ENCODE measurements around the gene CFAP92. TPM values are rescaled to one million over a fixed set of nuclear protein-coding genes. Genes with fewer than 3 reads are reported as not detected.
"Not testable (repeated sequence)": the region's sequence is repeated elsewhere in the genome, so short reads cannot be mapped to it uniquely, and the experiment has no call there.

CFAP92 gene
- total RNA-seq, 1 donor from 2014 or later, result not detected

- TF ChIP-seq, protein P1, sequence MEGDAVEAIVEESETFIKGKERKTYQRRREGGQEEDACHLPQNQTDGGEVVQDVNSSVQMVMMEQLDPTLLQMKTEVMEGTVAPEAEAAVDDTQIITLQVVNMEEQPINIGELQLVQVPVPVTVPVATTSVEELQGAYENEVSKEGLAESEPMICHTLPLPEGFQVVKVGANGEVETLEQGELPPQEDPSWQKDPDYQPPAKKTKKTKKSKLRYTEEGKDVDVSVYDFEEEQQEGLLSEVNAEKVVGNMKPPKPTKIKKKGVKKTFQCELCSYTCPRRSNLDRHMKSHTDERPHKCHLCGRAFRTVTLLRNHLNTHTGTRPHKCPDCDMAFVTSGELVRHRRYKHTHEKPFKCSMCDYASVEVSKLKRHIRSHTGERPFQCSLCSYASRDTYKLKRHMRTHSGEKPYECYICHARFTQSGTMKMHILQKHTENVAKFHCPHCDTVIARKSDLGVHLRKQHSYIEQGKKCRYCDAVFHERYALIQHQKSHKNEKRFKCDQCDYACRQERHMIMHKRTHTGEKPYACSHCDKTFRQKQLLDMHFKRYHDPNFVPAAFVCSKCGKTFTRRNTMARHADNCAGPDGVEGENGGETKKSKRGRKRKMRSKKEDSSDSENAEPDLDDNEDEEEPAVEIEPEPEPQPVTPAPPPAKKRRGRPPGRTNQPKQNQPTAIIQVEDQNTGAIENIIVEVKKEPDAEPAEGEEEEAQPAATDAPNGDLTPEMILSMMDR (IDR thresholded peaks at IDR 0.05), result no peak
- Mint-ChIP-seq H3K27me3 (ENCODE audit: low read depth) (peaks cover 27% of the 10 kb centered on the region), H3K27ac (ENCODE audit: unreplicated experiment) (no peak overlapping the region), H3K36me3 (ENCODE audit: low read depth) (no peaks in the 10 kb centered on the region), H3K4me1 (ENCODE audit: low read depth) (no peaks in the 10 kb centered on the region), H3K4me3 (ENCODE audit: unreplicated experiment) (no peak overlapping the region), H3K9me3 (ENCODE audit: low read depth) (peaks cover 11% of the 10 kb centered on the region)
- no peak for DNase-seq (ENCODE audit: low spot score)
Observed at GRCh38 chr3:128933213-128933921, 60.5 kb downstream of the CFAP92 start.

- H3K9me3 Mint-ChIP-seq (ENCODE audit: low read depth), result peaks cover 14% of the 10 kb centered on the region
- no peak overlapping the region for H3K27ac Mint-ChIP-seq (ENCODE audit: unreplicated experiment)
- TF ChIP-seq, protein P1 (IDR thresholded peaks at IDR 0.05), result no peak
- H3K36me3 Mint-ChIP-seq (ENCODE audit: low read depth), result no peaks in the 10 kb centered on the region
- H3K27me3 Mint-ChIP-seq (ENCODE audit: low read depth), result peaks cover 27% of the 10 kb centered on the region
- H3K4me1 Mint-ChIP-seq (ENCODE audit: low read depth), result no peaks in the 10 kb centered on the region
- H3K4me3 Mint-ChIP-seq (ENCODE audit: unreplicated experiment), result no peak overlapping the region
- DNase-seq (ENCODE audit: low spot score), result no peak
Observed at GRCh38 chr3:128932516-128933212, 61.2 kb downstream of the CFAP92 start.

DNA sequence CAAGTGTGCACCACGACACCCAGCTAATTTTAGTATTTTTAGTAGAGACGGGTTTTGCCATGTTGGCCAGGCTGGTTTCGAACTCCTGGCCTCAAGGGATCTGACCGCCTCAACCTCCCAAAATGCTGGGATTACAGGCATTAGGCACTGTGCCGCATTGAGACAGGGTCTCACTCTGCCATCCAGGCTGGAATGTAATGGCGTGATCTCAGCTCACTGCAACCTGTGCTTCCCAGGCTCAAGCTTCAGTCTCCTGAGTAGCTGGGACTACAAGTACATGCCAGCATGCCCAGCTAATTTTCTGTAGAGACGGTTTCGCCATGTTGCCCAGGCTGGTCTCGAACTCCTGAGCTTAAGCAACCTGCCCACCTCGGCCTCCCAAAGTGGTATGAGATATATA lies 62.8 kb downstream of the CFAP92 start:
- TF ChIP-seq, protein P1 (IDR thresholded peaks at IDR 0.05), result no peak
- no peak for DNase-seq (ENCODE audit: low spot score)
- Mint-ChIP-seq H3K4me1 (ENCODE audit: low read depth) (no peaks in the 10 kb centered on the region), H3K36me3 (ENCODE audit: low read depth) (peaks cover 4% of the 10 kb centered on the region), H3K4me3 (ENCODE audit: unreplicated experiment) (no peak overlapping the region), H3K27me3 (ENCODE audit: low read depth) (peaks cover 24% of the 10 kb centered on the region), H3K27ac (ENCODE audit: unreplicated experiment) (no peak overlapping the region), H3K9me3 (ENCODE audit: low read depth) (peaks cover 24% of the 10 kb centered on the region)

DNA sequence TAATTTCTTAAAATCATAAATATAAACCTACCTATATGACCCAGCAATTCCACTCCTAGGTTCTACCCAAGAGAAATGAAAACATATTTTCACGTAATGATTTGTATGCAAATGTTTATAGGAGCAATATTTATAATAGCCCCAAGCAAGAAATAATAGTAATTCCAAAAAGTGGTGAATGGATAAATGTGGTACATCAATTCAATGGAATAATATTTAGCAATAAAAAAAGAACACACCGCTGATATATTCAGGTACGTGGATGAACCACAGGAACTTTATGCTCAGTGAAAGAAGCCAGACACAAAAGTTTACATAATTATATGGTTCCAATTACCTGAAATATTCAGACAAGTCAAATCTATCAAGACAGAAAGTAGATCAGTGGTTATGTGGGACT lies 64.5 kb downstream of the CFAP92 start:
- Mint-ChIP-seq H3K27ac (ENCODE audit: unreplicated experiment) (no peak overlapping the region), H3K4me3 (ENCODE audit: unreplicated experiment) (no peak overlapping the region), H3K4me1 (ENCODE audit: low read depth) (no peaks in the 10 kb centered on the region), H3K9me3 (ENCODE audit: low read depth) (peaks cover 39% of the 10 kb centered on the region), H3K27me3 (ENCODE audit: low read depth) (peaks cover 19% of the 10 kb centered on the region), H3K36me3 (ENCODE audit: low read depth) (peaks cover 10% of the 10 kb centered on the region)
- no peak for DNase-seq (ENCODE audit: low spot score)
- TF ChIP-seq, protein P1 (IDR thresholded peaks at IDR 0.05), result no peak

GRCh38 chr3:128923986-128924385 lies 69.9 kb downstream of the CFAP92 start:
- H3K4me1 Mint-ChIP-seq (ENCODE audit: low read depth); H3K27me3 Mint-ChIP-seq (ENCODE audit: low read depth); H3K27ac Mint-ChIP-seq (ENCODE audit: unreplicated experiment); H3K4me3 Mint-ChIP-seq (ENCODE audit: unreplicated experiment); DNase-seq (ENCODE audit: low spot score): not testable (repeated sequence)
- Mint-ChIP-seq H3K36me3 (ENCODE audit: low read depth) (peaks cover 23% of the 10 kb centered on the region), H3K9me3 (ENCODE audit: low read depth) (peaks cover 79% of the 10 kb centered on the region)

Data from chondrocyte (in vitro differentiated cells).